PC-9 (cell line): Measurements from ENCODE around the gene ZDHHC16.

ENCODE experiments used
- CTCF ChIP-seq: fragments of 200-600 bp; sonication (generic); conservative IDR thresholded peaks from 2 replicates; pipeline ENCODE4 v1.6.1; 2017; ENCODE audit warnings: mixed run types, antibody characterized with exemption, mild to moderate bottlenecking, moderate library complexity
- EZH2 ChIP-seq: fragments of 200-600 bp; sonication (generic); IDR thresholded peaks from 2 replicates; pipeline ENCODE4 v1.8.0; 2017; ENCODE audit warnings: antibody characterized with exemption, low read depth

DNA sequence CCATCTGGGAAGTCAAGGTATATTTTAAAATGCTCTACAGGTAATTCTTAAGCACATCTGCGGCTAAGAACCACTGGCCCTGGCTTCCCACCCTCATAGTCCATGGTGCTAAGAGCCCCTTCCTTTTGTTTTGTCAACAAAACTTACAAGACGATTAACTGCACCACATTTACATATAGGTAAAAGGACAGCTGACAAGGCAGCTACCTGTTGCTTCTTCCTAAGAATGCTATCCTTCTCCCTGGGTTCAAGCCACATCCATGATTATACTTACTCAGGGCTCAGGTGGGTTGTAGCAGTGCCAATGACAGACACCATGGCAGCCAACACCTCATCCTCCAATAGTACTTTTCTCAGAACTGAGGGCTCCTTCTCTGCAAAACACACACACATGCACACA, 16.3 kb downstream of the ZDHHC16 start:
- TF ChIP-seq EZH2 (no peak), CTCF (no peak)
